ENCODE results near the gene TGFB3.

DNA sequence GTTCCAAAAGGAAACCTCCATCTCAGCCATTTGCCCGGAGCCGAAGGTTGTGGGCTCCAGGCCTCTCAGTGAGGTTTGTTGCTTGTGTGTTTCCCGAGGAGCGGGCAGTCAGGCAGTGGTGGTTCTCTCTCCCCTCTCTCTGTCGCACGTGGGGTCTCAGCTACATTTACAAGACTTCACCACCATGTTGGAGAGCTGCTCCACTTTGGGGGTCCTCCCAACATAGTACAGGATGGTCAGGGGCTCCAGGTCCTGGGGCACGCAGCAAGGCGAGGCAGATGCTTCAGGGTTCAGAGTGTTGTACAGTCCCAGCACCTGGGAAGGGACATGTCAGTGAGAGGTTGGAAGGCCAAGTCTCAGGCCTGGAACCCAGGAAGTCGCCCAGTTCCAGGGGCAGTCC lies 22.8 kb downstream of the TGFB3 start:
- TF ChIP-seq POLR2A (IDR thresholded peaks at IDR 0.05) = no peak
- TF ChIP-seq, protein P1, sequence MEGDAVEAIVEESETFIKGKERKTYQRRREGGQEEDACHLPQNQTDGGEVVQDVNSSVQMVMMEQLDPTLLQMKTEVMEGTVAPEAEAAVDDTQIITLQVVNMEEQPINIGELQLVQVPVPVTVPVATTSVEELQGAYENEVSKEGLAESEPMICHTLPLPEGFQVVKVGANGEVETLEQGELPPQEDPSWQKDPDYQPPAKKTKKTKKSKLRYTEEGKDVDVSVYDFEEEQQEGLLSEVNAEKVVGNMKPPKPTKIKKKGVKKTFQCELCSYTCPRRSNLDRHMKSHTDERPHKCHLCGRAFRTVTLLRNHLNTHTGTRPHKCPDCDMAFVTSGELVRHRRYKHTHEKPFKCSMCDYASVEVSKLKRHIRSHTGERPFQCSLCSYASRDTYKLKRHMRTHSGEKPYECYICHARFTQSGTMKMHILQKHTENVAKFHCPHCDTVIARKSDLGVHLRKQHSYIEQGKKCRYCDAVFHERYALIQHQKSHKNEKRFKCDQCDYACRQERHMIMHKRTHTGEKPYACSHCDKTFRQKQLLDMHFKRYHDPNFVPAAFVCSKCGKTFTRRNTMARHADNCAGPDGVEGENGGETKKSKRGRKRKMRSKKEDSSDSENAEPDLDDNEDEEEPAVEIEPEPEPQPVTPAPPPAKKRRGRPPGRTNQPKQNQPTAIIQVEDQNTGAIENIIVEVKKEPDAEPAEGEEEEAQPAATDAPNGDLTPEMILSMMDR (IDR thresholded peaks at IDR 0.05) = no peak
- TF ChIP-seq POLR2AphosphoS5 (IDR thresholded peaks at IDR 0.05) = no peak
